ENCODE data around the gene SULT4A1. TPM values are rescaled to one million over a fixed set of nuclear protein-coding genes. Genes with fewer than 3 reads are reported as not detected.

Gene SULT4A1
- total RNA-seq, 2 donors from 2014 or later: 0.12 TPM; not detected in 1

- H3K4me3 ChIP-seq: no peak overlapping the region
- peaks cover 0 to 14% of the 10 kb centered on the region in 2 donors for H3K9me3 ChIP-seq
- H3K4me1 ChIP-seq: no peaks in the 10 kb centered on the region
- TF ChIP-seq CTCF (IDR thresholded peaks at IDR 0.05): no peak
- H3K36me3 ChIP-seq: no peaks in the 10 kb centered on the region
- DNase-seq (ENCODE audit: low spot score): no peak
- H3K27ac ChIP-seq: no peak overlapping the region
- H3K27me3 ChIP-seq: no peaks in the 10 kb centered on the region
Observed at GRCh38 chr22:43852573-43853327, 9.6 kb downstream of the SULT4A1 start.

- Histone ChIP-seq H3K36me3 (no peaks in the 10 kb centered on the region), H3K4me3 (no peak overlapping the region), H3K4me1 (no peaks in the 10 kb centered on the region), H3K27ac (no peak overlapping the region), H3K27me3 (no peaks in the 10 kb centered on the region), H3K9me3 (peaks cover 0 to 6% of the 10 kb centered on the region in 2 donors)
- TF ChIP-seq CTCF (IDR thresholded peaks at IDR 0.05): no peak
- DNase-seq (ENCODE audit: low spot score): no peak
Observed at GRCh38 chr22:43851979-43852307, 10.4 kb downstream of the SULT4A1 start.

GRCh38 chr22:43851058-43851978 lies 11.0 kb downstream of the SULT4A1 start:
- TF ChIP-seq CTCF (IDR thresholded peaks at IDR 0.05): no peak
- no peaks in the 10 kb centered on the region for H3K4me1 ChIP-seq
- H3K4me3 ChIP-seq: no peak overlapping the region
- no peak overlapping the region for H3K27ac ChIP-seq
- DNase-seq (ENCODE audit: low spot score): no peak
- no peaks in the 10 kb centered on the region for H3K36me3 ChIP-seq
- H3K9me3 ChIP-seq: no peaks in the 10 kb centered on the region
- no peaks in the 10 kb centered on the region for H3K27me3 ChIP-seq

GRCh38 chr22:43850529-43850928 lies 11.8 kb downstream of the SULT4A1 start:
- H3K36me3 ChIP-seq: no peaks in the 10 kb centered on the region
- H3K4me3 ChIP-seq: no peak overlapping the region
- no peaks in the 10 kb centered on the region for H3K9me3 ChIP-seq
- no peak for DNase-seq (ENCODE audit: low spot score)
- H3K27me3 ChIP-seq: no peaks in the 10 kb centered on the region
- no peaks in the 10 kb centered on the region for H3K4me1 ChIP-seq
- no peak for TF ChIP-seq CTCF (IDR thresholded peaks at IDR 0.05)
- H3K27ac ChIP-seq: no peak overlapping the region

GRCh38 chr22:43849731-43850130 lies 12.6 kb downstream of the SULT4A1 start:
- H3K27me3 ChIP-seq: no peaks in the 10 kb centered on the region

More at GRCh38 chr22:43849731-43850130, 12.6 kb downstream of the SULT4A1 start:
- no peak overlapping the region for H3K27ac ChIP-seq
- H3K4me3 ChIP-seq: no peak overlapping the region
- H3K36me3 ChIP-seq: no peaks in the 10 kb centered on the region
- H3K9me3 ChIP-seq: no peaks in the 10 kb centered on the region
- no peak for TF ChIP-seq CTCF (IDR thresholded peaks at IDR 0.05)
- DNase-seq (ENCODE audit: low spot score): no peak
- no peaks in the 10 kb centered on the region for H3K4me1 ChIP-seq
